GM19467 (cell line): Measurements from ENCODE around the gene REEP1.

Experiments
- ATAC-seq: cut with Tn5 transposase; IDR thresholded peaks from one replicate; pipeline ENCODE4 v1.9.1; 2021; ENCODE audit warnings: mild to moderate bottlenecking, moderate library complexity; ENCODE audit not compliant: unreplicated experiment

The REEP1 gene

DNA sequence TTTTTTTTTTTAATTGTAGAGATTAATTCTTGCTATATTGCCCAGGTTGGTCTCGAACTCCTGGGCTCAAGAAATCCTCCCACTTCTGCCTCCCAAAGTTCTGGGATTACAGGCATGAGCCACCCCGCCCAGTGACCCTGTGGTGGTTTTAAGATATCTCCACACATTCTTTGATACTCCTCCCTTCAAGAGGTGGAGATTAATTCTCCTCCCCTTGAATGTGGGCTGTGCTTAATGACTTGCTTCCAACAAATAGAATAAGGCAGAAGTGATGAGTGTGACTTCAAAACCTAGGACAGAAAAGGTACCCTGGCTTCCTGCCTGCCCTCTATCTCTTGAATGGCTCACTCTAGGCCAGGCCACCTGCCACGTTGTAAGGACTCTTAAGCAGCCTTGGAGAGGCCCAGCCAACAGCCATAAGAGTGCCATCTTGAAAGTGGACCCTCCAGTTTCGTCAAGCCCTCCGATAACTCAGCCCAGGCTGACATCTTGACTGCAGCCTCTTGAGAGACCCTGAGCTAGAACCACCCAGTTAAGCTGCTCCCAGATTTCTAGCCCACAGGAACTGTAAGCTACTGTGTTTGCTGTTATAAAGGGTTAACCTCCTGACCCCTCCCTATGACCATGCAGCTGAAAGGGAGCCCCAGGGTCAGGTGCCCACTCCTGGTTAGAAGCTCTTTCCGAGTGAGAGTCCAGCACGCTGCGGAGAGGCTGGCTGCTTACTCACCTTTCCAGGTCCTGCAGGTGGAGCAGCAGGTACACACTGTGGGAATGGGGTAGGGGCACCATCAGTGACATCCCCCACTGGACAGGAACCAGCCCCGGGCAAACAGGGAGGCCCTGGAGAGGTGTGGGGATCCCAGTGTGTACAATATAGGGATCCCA is 110.5 kb downstream of the REEP1 start:
- no peak for ATAC-seq

DNA sequence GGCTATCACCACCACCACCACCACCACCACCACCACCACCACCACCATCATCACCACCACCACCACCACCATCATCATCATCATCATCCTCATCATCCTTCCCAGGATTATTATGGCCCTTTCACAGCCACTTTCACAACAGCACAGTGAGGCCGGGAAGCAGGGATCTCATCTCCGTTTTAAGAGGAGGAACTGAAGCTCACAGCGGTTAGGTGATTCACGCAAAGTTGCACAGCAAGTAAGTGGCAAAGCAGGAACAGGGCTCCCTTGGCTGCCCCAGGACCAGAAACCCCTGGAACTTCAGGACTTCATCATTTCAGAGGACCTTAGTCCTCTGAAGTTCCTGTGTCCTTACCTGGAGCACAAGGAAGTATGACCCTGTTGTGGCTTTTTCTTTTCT is 111.4 kb downstream of the REEP1 start:
- ATAC-seq = no peak

DNA sequence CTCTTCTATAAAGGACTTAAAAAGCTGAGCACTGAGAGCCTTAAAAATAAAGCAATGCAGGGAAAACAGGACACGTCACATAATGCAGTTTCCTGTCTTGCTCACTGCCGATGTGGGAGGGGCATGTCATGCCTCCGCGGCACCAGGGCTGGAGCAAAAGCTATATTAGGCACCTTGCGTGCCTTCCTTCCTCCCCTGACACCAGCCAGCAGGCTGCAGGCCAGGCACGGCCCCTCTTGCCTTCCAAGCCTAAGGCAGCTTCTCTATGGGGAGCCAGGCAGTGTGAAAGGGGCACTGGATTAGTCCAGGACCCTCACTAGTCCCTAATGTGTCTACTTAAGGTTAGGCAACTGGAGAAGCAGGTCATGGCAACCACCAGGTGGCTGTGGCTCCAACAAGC is 111.8 kb downstream of the REEP1 start:
- no peak for ATAC-seq

DNA sequence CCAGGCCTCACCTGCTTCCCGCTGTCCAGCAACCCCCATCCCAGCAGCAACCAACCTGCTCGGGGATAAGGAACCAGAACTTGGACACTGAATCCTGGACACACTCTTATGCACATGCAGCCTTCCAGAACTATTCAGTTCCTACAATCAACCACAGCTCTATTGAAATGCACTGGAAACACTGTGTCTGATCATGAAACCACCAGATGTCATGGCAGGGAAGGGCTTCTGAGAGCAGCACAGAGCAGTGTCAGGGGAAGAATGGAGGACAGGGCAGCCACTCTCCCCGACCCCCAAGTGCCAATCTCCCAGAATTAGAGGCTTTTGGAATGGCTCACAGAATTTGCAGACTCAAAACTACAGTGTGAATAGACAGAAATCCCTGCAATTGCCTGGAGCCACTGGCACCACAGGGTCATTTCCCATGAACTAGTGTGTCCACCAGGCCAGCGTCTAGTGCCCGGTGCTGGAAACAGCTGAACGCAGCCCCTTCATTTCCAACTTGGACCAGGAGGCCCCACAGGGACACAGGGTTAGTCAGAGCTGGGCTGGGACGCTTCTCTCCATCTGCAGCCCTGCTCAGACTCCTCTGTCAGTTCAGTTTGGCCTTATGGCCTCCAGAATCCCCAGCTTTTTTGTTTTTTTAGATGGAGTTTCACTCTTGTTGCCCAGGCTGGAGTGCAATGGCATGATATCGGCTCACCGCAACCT is 112.6 kb downstream of the REEP1 start:
- ATAC-seq = no peak

GRCh38 chr2:86223927-86224560 is 113.4 kb downstream of the REEP1 start:
- no peak for ATAC-seq

GRCh38 chr2:86223140-86223926 is 114.1 kb downstream of the REEP1 start:
- no peak for ATAC-seq

DNA sequence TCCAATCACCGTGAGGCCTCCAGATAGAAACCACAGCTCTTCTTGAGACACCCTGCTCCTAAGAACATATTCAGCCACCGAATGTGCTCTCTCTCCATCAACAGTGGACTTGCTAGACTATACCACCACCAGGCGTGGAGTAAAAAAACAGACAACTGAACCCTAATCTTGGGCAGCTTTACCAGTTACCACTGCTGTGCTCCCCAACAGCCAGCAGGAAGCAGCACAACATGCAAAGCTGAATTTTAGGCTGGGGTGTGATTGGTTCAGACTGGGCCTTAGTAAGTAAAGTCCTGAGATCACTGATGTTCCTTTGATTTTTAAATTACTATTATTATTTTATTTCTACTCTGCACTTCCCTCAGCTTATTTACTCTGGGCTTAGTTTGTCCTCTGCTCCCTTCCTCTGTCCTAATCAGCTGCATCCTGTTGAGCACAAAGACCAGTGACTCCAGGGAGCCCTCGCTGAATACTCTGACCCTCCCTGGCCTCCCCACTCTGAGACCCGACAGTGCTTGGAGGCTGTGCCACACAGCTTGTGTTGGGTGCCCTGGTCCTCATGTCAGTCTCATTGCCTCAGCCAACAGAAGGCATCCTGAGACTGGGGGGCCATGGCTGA is 116.3 kb downstream of the REEP1 start:
- ATAC-seq = no peak

DNA sequence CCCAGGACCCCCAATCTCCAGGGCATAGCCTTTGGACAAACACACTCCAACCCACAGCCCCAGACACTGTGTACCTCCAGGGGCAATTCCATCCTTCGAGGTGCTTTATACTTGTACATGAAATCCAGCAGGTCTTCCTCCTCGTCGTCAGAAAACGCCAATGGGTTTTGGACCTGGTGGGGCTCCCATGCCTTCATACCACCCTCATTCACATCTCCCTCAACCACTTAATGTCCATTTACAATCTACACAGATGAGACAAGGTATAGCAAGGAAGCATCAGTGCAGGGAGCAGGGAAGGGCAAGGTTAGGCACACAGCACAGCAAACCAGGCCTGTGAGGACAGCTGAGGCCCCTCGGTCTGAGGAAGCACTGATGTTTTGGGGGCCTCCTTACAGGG is 117.5 kb downstream of the REEP1 start:
- no peak for ATAC-seq

DNA sequence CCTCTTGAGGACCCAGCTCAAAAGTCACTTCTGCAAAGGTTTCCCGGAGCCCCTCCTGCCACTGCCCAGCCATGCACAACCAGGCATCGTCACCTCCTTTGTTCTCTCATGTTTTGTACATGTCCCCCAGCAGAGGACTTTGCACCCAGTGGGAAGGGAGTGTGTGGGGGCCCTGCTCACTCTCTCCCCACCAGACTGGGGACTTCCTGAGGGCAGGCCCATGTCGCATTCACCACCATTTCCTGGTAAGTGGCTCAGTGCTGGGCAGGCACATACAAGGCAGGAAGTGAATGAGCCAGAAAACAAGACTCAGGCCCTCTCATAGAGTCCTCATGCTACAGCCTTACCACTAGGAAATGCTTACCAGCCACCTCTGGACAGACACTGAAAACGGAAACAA is 119.3 kb downstream of the REEP1 start:
- ATAC-seq = no peak

DNA sequence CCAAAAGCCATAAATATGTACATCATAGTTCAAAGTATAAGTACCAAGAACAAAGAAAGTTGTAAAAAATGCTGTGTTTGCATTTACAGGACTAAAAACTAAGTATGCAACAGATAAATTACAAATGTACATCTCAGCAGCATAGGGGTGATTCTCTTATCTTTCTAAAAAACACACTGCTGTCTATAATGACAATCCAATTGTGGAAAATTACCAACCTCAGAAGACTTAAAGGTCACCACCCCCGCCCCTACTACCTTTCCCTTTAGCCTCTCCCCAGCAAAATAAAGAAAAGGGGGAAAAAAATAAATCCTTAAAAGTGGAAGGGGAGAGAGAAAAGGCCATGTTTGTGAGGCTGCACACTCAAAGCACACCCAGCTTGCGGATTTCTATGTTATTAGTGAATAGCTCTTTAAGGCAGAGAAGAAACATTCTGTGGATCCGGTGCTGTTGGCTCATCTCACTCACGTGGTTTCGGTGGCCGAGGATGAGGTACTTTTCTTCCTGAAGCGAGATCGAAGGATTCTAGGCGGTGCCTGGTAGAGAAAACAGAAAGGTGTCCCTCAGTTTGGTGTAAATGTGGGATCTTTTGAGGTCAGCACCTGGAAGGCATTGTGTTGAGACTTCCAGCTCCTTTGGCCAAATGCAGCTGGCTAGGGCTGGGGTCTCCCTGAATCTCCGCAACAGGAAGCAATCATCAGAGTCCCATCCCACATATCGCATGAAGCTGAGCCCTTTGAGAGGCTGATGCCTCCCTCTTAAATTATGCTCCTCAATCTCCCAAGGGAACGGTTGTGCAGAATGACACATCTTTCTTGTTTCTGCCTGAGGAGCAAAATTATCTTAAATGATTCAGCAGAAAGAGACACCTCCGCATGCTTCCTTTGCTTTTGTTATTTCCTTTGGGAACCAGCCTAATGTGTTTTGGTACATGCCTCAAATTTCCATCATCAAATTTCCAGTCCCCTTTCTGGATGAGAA is 120.6 kb downstream of the REEP1 start:
- no peak for ATAC-seq

- ATAC-seq = no peak
Observed at GRCh38 chr2:86214503-86214832, 123.0 kb downstream of the REEP1 start.

DNA sequence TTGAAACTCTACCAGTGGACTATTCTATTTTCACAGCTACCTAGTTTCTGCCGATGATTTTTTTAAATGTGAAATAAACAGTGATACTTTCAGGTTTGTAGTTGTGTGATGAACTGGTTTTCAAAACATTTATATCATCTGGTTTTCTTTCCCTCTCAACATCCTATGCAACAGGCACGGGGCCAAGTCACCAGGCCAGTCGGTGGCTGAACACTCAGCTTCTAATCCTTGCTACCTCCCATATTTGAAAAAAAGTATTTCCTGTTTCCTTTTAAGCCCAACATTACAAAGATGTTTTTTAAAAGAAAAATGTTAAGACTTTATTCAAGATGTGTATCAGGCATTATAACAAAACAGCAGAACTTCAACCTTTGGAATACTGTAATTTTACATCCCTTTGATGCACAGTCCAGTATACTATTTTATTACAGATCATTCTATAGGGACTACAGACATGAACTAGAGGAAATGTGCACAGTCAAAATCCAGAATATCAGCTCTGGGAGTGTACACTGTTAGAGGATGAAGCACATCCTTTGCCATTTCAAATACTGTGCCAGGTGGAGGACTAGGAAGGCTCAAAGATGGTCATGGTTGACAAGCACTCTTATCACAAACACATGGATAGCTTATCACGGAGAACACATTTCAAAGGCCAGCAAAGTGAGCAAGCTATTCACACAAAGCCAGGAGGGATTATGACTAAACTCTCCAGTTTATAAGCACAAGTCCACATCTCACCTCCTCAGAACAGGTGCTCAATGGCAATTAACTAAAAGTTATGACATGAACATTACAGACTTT is 123.5 kb downstream of the REEP1 start:
- no peak for ATAC-seq

- ATAC-seq = no peak
Observed at GRCh38 chr2:86213056-86213455, 124.4 kb downstream of the REEP1 start.

DNA sequence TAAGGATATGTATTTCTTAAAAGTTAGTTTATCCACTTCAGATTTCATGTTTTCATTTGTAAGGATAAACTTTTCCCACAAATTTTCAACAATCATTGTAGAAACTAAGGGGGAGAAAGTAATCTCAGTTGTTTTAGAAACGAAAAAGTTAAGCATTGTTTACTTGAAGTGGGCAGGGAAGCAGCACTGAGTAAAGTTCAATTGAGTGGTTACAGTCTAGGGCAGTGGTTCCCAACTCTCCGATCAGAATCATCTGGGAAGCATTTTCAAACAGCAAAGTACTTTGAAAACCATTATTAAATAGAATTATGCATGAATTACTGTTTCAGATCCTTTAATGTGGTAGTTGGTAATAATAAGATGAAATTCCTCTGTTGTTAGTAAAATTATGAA is 125.6 kb downstream of the REEP1 start:
- no peak for ATAC-seq

GRCh38 chr2:86211033-86211795 is 126.2 kb downstream of the REEP1 start:
- no peak for ATAC-seq

DNA sequence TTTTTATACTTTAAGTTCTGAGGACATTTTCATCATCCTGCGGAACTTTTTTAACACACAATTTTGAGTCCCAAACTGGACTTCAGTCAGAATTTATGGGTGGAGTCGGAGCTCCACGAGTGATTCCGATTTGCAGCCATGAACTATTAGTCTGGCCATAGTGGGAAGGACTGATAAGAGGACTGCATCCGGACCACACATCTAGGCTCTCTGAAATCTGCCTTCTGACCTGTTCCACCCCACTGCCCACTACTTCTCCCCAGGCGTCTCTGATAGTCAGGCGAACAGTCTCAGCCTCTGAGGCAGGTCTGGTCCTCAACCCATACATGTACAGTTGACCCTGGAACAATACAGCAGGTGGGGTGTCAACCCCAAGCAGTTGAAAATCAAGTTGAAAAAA is 133.0 kb downstream of the REEP1 start:
- ATAC-seq = no peak

DNA sequence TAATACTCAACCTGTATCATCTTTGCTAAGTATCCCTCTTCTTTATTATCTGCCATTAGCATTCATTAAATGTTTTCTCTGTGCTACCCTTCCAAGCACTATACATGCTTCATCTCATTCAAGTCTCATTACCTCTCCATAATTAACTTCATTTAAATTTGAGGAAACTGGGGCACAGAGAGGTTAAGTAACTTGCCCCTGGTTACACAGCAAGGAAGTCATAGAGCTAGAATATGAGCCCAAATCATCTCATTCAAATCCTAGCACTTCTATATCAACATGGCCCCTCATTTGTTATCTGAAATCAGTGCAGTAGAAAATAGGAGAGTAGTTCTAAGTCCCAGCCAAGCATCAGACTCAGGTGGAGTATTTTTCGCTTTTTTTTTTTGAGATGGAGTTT is 133.8 kb downstream of the REEP1 start:
- no peak for ATAC-seq

- ATAC-seq = no peak
Observed at GRCh38 chr2:86202702-86203101, 134.7 kb downstream of the REEP1 start.
